Effector CD4-positive, alpha-beta T cell (primary cell): Measurements from ENCODE around the gene NEMP1.
"Not testable (repeated sequence)": the region's sequence is repeated elsewhere in the genome, so short reads cannot be mapped to it uniquely, and the experiment has no call there.

Source experiments
- DNase-seq: peaks from one replicate; pipeline ENCODE4 v3.0.0-alpha.2; 2020

Gene NEMP1

DNA sequence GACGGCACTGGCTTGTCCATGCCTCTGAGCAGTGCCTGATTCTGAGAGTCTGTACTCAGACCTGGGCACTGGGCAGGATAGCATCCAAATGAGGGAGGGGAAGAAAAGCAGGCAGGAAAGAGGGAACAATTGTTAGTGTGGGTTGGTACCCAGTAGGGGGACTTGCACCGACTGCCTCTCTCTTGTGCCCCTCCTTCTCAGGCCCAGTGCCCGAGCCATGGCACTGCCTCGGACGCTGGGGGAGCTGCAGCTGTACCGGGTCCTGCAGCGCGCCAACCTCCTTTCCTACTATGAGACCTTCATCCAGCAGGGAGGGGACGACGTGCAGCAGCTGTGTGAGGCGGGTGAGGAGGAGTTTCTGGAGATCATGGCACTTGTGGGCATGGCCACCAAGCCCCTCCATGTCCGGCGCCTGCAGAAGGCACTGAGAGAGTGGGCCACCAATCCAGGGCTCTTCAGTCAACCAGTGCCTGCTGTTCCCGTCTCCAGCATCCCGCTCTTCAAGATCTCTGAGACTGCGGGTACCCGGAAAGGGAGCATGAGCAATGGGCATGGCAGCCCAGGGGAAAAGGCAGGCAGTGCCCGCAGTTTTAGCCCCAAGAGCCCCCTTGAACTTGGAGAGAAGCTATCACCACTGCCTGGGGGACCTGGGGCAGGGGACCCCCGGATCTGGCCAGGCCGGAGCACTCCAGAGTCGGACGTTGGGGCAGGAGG is 12.5 kb upstream of the NEMP1 start:
- no peak for DNase-seq

DNA sequence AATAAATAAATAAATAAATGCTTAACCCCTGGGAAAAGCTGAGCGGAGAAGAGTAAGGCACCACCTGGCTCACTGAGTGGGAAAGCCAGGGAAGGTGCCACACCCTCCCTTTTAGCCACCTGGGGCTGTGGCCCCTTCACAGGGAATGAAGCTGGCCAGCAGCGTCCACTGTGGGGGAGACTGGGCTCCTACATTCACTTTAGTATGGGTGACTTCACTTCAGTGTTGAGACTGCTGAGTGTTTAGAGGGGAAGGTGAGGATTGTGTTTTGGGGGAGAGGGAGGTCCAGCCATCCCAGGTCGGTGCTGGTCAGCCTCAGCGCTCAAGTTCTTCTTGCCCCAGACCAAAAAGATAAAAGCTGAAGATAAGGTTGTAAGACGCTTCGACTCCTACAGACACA is 11.9 kb upstream of the NEMP1 start:
- DNase-seq: no peak

DNA sequence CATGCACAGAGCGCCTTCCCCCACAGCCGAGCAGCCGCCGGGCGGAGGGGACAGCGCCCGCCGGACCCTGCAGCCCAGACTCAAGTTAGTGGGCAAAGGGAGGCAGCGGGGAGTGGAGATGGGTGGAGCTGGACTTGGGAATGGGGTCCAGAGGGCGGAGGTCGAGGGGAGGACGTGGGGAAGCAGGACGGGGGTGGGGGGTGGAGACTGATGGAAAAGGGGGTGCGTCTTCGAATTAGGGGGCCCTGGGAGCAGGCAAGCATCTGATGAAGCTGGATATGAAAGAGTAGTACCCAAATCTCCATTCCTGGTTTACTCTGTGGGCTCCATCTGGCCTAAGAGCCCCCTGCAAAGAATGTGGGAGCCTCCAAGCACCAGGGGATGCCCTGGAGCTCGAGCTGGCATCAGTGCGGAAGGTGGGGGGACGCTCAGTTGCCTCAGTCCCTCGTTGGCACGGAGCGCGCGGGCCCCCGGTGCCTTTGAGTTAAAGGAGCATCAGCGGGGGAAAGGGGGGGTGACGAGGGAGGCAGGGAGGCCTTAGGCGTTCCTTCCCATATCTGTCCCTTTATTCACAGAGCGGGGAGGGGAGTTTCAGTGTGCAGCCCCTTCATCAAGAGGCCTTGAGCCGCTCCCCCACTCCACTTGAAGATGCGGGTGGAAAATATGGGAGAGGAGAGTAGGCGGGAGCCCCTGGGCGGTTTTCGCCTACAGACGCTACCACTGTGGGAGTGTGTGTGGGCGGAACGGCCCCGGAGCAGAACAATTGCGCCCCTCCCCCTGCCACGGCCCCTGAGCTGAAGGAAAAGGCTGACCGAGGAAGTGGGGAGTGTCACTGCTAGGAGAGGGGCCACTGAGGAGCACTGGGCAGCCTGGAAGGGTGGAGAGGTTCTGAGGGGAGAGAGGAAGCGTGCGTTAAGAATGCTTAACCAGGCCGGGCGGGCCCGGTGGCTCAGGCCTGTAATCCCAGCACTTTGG is 11.0 kb upstream of the NEMP1 start:
- DNase-seq: peak; percentile 25

DNA sequence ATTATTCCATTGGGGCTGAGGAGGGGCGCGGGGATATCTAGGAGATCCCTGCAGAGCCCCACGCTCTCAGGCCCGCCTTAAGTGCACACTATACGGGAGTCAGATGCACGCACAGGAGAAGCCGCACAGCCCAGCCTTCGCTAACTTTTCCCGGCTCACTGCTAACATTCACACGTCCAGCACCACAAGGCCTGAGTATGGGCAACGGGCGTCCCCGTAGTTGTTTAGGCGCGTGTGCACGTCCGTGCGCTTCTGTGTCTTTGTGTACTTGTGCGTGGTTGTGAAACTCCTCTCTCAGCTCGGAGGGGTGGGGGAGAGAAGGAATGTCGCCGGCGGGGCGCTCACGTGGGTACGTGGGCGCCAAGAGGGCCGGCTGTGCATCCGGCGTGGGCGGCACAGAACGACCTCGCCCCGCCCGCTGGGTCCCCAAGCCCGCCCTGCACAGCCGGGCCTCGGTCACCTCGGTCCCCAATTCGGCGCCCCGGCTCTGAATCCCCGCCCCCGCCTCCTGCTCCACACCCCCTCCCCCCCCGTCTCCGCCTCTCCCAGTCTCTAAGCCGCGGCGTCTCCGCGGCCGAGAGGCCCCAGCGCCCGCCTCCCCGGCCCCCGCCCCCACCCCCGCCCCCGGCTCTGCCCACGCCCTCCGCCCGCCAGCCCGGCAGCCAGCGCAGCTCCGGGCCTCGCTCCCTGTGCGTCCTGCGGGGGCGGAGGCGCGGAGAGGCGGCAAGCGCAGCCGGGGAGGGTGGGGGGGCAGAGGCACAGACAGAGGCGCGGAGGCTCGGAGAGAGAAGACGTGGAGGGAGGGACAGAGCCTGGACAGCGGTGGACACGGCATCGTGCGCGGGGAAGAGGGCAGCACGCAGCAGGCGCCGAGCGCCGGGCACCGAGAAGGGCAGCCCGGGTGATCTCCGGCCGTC is 10.0 kb upstream of the NEMP1 start, which contains the start of gene NAB2:
Gene NAB2, plus strand, starts transcription at position 761 of the 917 bp plus-strand sequence. CDS start 158 bp downstream, outside the sequence.
- DNase-seq: peak; percentile 89

DNA sequence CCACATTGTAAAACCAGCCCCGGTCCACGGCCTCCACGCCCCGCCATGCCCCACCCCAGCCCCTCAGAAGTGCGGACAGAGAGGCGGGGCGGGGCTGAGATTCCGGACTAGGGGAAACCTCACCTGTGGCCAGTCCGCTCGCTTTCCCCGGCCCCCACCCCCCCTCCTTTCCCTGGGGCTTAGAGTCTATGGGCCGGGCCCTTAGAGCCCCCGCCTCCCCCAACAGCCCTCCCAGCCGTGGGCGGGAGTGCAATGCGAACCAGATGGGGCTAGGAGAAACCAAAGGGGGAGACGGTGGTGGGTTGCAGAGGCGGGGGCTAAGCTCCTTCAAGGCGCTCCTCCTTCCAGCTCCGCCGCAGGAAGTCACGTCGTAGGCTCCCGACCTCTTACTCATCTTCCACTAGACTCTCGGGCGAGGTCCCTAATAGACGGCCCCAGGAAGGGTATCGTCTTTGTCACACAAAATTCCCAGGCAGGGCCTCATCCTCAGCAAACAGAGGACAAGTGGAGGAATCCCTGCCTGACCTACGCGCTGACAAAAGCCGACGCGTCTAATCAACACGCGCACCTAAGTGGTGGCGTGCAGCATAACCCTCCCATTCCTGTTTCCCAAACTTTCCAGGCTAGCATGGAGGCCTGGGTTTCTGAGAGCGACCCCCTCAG is 9.2 kb upstream of the NEMP1 start:
- peak; percentile 68 for DNase-seq

DNA sequence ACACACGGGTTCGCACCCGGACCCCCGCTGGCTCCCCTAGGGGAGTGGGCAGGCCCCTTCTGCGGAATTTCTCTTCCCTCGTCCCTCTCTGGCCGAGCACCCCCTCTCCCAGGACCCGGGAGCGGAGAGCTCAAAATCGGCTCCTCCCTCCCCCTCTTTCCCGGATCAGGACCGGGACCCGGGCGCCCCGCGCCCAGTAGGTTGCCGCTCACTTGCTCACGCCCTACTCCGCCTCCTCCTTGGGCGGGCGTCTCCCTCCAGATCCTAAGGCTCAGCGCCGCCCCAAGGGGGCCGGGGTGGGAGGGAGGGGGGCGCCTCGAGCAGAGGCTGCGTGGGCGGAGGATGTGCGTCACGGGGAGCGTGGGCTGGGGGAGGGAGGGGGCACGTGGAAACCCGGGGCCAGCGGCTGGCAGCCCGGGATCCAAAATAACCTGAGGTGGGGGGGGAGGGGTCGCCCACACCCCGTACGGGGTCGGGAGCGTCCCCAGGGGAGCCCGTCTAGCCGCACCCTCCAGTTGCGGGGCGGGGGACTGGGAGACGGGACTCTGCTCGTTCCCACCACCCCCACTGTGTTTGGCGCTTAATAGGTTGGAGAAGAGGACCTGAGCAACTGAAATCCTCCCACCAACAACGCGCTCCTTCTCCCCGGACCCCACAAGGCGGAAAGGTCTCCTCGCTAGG is 8.6 kb upstream of the NEMP1 start:
- DNase-seq: peak; percentile 89

- peak; percentile 33 for DNase-seq
Measured at GRCh38 chr12:57086493-57087009, 8.0 kb upstream of the NEMP1 start.

DNA sequence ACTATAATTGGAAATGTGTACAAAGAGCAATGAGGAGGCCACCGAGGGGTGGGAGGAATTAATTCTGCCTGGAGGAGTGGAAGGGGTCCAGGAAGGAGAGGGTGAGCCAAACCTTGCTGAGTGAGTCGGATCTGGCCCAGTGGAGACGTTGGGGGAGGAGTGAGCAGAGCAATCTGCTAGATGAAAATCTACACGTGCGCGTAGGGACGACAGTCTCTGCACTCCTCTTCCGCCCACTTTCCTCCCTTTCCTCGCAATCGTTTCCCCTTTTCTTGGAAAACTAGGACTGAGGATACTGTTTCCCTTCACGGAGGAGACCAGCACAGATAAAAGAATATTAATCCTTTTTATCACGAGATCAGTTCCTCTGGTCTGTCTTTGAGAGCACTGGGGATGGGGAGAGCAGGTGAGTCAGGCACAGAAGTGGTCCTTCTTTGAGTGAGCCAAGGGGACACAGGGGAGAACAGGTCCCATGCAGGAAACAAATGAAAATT is 7.5 kb upstream of the NEMP1 start:
- no peak for DNase-seq

GRCh38 chr12:57080855-57081254 is 2.3 kb upstream of the NEMP1 start:
- DNase-seq: no peak

GRCh38 chr12:57079821-57080220 is 1.2 kb upstream of the NEMP1 start:
- no peak for DNase-seq

- not testable (repeated sequence) for DNase-seq
Measured at GRCh38 chr12:57073566-57074450, 4.8 kb downstream of the NEMP1 start.

DNA sequence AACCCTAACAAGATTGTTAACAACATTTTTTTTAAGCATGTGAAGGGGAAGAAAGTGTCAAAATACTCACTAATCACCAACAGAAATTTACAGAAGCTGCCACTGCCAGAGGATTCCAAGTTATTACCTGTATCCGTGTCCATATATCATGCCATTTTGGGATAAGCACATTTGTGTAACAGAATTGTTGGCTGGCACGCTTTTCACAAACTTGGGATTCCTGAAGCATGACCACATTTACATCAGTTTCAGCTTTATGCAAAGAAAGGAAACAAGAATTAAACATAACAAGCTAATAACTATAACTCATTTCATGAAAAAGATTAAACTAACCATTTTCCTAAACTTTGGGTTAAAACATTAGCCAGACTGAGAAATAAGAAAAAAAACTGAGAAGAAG is 5.9 kb downstream of the NEMP1 start:
- DNase-seq: no peak

GRCh38 chr12:57069523-57069922 is 9.1 kb downstream of the NEMP1 start:
- peak; percentile 55 for DNase-seq

DNA sequence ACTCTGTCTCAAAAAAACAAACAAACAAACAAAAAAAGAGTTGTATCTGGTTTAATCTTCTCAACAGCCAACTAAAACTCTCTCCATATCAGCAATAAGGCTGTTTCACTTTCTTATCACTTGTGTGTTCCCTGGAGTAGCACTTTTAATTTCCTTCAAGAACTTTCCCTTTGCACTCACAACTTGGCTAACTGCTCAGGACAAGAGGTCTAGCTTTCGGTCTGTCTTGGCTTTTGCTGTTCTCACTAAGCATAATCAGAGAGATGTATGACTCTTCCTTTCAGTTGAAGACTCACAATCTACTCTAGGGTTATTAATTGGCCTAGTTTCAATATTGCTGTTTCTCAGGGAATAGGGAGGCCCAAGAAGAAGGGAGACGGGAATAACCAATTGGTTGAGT is 12.3 kb downstream of the NEMP1 start:
- no peak for DNase-seq

GRCh38 chr12:57063991-57064685 is 14.5 kb downstream of the NEMP1 start:
- DNase-seq: peak; percentile 41

- no peak for DNase-seq
Measured at GRCh38 chr12:57058454-57058853, 20.1 kb downstream of the NEMP1 start.

- DNase-seq: no peak
Measured at GRCh38 chr12:57057067-57057751, 21.4 kb downstream of the NEMP1 start.

DNA sequence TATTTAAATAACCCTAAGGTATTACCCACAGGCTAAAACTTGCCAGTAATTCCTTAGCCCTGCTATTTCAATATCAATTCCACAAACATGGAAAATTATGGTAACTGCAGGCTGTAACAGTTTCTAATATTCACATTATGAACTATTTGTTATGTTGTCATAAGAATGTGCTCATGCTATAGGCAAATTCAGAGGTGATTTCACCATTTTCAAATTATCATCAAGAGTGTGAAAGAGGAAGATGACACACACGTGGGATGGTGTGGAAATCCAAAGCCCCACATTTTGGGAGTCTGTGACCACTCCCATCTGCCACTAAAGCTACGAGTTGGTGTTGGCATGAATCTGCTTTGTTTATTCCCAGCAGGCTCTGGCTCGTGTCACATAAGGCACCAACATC is 22.8 kb downstream of the NEMP1 start:
- no peak for DNase-seq

DNA sequence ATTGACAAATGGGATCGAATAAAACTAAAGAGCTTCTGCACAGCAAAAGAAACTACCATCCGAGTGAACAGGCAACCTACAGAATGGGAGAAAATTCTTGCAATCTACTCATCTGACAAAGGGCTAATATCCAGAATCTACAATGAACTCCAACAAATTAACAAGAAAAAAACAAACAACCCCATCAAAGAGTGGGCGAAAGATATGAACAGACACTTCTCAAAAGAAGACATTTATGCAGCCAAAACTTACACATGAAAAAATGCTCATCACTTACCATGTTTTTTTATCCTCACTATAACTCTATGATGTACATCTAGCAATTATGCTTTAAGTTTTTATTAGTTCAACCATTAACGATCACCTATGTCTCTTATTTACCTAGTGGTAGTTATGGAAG is 24.7 kb downstream of the NEMP1 start:
- DNase-seq: not testable (repeated sequence)
